Endodermal cell (in vitro differentiated cells): ENCODE results near the gene TTC31. TPM values are rescaled to one million over a fixed set of nuclear protein-coding genes. Genes with fewer than 3 reads are reported as not detected.
A peak's percentile ranks its signal among the peaks of the same experiment; 100 is the strongest.
"Not testable (repeated sequence)": the region's sequence is repeated elsewhere in the genome, so short reads cannot be mapped to it uniquely, and the experiment has no call there.

ENCODE experiments used
- DNase-seq: peaks from one replicate; pipeline ENCODE4 v3.0.0-alpha.2; 2017
- H3K27ac ChIP-seq: 2 replicates; pipeline ENCODE4 v1.5.1; 2013; ENCODE audit warnings: mild to moderate bottlenecking, low read depth, low read length, moderate library complexity
- H3K27me3 ChIP-seq: 2 replicates; pipeline ENCODE4 v1.6.1; 2013; ENCODE audit warnings: mild to moderate bottlenecking, low read length, moderate library complexity; ENCODE audit not compliant: insufficient read depth, control insufficient read depth, poor library complexity, severe bottlenecking
- H3K36me3 ChIP-seq: 2 replicates; pipeline ENCODE4 v1.7.0; 2013; ENCODE audit warnings: mild to moderate bottlenecking, low read length, moderate library complexity; ENCODE audit not compliant: control insufficient read depth, insufficient read depth
- H3K4me1 ChIP-seq: one replicate; pipeline ENCODE4 v1.7.0; 2013; ENCODE audit warnings: low read length; ENCODE audit not compliant: control insufficient read depth, insufficient read depth
- H3K4me3 ChIP-seq: 2 replicates; pipeline ENCODE4 v1.5.1; 2013; ENCODE audit warnings: mild to moderate bottlenecking, low read length, moderate library complexity
- H3K9ac ChIP-seq: 2 replicates; pipeline ENCODE4 v1.6.1; 2013; ENCODE audit warnings: mild to moderate bottlenecking, low read length, moderate library complexity; ENCODE audit not compliant: poor library complexity, severe bottlenecking; ENCODE audit errors: extremely low read depth
- H3K9me3 ChIP-seq: 2 replicates; pipeline ENCODE4 v1.6.1; 2013; ENCODE audit warnings: mild to moderate bottlenecking, low read length, moderate library complexity; ENCODE audit not compliant: control insufficient read depth
- H3K27ac Mint-ChIP-seq: 2 replicates; pipeline ENCODE4 v1.8.0; 2020; ENCODE audit warnings: mixed read lengths
- H3K27me3 Mint-ChIP-seq: 2 replicates; pipeline ENCODE4 v1.8.0; 2021; ENCODE audit warnings: mild to moderate bottlenecking, mixed read lengths; ENCODE audit not compliant: insufficient read depth
- H3K36me3 Mint-ChIP-seq: 2 replicates; pipeline ENCODE4 v1.8.0; 2020; ENCODE audit warnings: low read depth, mixed read lengths
- H3K4me1 Mint-ChIP-seq: 2 replicates; pipeline ENCODE4 v1.8.0; 2020; ENCODE audit warnings: mixed read lengths
- H3K4me3 Mint-ChIP-seq: 2 replicates; pipeline ENCODE4 v1.8.0; 2020; ENCODE audit warnings: mild to moderate bottlenecking, moderate library complexity, mixed read lengths
- H3K9me3 Mint-ChIP-seq: 2 replicates; pipeline ENCODE4 v1.8.0; 2020; ENCODE audit warnings: mild to moderate bottlenecking, mixed read lengths
- WGBS, 2 experiments: methylation state at CpG; one replicate each; pipeline versions ENCODE4 v1.1.5 to v1.1.7; 2013; ENCODE audit warnings: missing lambda C conversion rate in 2 of 2, mixed read lengths in 1 of 2; ENCODE audit not compliant: insufficient coverage in 1 of 2, insufficient read length in 1 of 2; 5-methylcytosine and 5-hydroxymethylcytosine counted together
- total RNA-seq, 2 donors: library from RNA; stranded (reverse); fragmentation: NEBNext Ultra II Directional in 1 of 2; extraction: Animal tissue kit (Norgen Biotek cat#: 25700) in 1 of 2; gene quantifications; 2 replicates in 1 of 2; 3 replicates in 1 of 2; pipeline ENCODE4 v1.2.1, GENCODE V29; 2021
- TF ChIP-seq, protein P1 (sequence below): fragments of 200-600 bp; sonication (generic); conservative IDR thresholded peaks from 2 replicates; pipeline ENCODE4 v1.5.0; 2021; ENCODE audit warnings: antibody characterized with exemption, mild to moderate bottlenecking

Gene TTC31
- total RNA-seq, 2 donors from 2014 or later, result 31.5 to 32.4 TPM

DNA sequence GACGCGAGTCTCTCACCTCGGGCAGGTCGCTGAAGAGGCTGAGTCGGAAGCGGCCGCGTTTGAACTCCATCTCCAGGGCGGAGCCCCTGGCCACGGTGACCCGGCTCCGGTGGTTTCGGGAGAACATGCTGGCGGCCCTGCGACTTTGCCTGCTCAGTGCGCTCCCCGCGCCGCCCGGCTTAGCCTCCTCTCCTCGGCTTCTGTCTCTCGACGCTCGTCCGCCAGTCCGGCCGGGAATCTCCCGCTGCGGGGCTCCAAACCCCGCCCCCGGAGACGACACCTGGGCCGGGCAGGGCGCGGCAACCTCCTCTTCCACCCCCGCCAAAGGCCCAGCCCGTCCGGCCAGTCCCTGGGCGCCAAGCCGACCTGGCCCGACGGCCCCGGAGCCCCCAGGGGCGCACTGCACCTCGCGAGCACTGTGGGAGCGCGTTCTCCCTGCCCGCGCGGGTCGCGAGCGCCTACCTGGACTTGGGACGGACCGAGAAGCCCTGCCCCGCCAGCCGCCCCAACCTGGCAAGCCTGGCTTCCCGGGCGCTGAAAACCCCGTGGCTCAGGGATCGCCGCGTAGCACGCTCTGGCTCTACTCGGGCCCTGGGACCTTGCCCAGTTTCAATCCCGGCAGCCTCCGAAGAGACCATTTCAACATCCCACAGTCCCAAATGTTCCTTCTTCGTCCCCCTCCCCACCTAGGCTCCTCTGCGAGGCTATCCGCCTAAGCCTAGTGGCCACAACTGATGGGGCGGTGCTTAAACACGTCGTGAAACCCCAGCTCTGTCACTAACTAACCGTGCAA is 41.0 kb upstream of the TTC31 start, which contains the start of gene RTKN:
RTKN (minus strand) TSS at position 248 of the 793 bp plus-strand sequence; CDS start at position 127, 121 bp downstream.
- Histone ChIP-seq H3K4me3 (peak within 1 kb of the TSS; percentile 96), H3K9ac (peak within 1 kb of the TSS; percentile 95), H3K9me3 (no peaks in the 10 kb centered on the region), H3K36me3 (peaks cover 27% of the 10 kb centered on the region), H3K4me1 (peaks cover 12% of the 10 kb centered on the region), H3K27ac (peak within 1 kb of the TSS; percentile 98), H3K27me3 (no peaks in the 10 kb centered on the region)
- no peaks in the 10 kb centered on the region for H3K9me3 Mint-ChIP-seq
- H3K4me1 Mint-ChIP-seq, result peaks cover 35% of the 10 kb centered on the region
- TF ChIP-seq, protein P1, sequence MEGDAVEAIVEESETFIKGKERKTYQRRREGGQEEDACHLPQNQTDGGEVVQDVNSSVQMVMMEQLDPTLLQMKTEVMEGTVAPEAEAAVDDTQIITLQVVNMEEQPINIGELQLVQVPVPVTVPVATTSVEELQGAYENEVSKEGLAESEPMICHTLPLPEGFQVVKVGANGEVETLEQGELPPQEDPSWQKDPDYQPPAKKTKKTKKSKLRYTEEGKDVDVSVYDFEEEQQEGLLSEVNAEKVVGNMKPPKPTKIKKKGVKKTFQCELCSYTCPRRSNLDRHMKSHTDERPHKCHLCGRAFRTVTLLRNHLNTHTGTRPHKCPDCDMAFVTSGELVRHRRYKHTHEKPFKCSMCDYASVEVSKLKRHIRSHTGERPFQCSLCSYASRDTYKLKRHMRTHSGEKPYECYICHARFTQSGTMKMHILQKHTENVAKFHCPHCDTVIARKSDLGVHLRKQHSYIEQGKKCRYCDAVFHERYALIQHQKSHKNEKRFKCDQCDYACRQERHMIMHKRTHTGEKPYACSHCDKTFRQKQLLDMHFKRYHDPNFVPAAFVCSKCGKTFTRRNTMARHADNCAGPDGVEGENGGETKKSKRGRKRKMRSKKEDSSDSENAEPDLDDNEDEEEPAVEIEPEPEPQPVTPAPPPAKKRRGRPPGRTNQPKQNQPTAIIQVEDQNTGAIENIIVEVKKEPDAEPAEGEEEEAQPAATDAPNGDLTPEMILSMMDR, result peak; percentile 25
- WGBS, 2 experiments, result 1 to 3% methylated on average over 12 to 75 of the region's 75 CpGs
- H3K36me3 Mint-ChIP-seq, result peaks cover 18% of the 10 kb centered on the region
- no peaks in the 10 kb centered on the region for H3K27me3 Mint-ChIP-seq
- peak within 1 kb of the TSS; percentile 96 for H3K4me3 Mint-ChIP-seq
- peak; percentile 94 for DNase-seq
- H3K27ac Mint-ChIP-seq, result peak within 1 kb of the TSS; percentile 99

- Histone ChIP-seq H3K36me3 (peaks cover 19% of the 10 kb centered on the region), H3K4me3 (peak overlapping the region; percentile 96), H3K4me1 (peaks cover 12% of the 10 kb centered on the region), H3K9ac (peak overlapping the region; percentile 95)
- not testable (repeated sequence) for H3K9me3 Mint-ChIP-seq, H3K27me3 ChIP-seq, H3K27me3 Mint-ChIP-seq, H3K27ac ChIP-seq, DNase-seq, H3K9me3 ChIP-seq
- Mint-ChIP-seq H3K36me3 (peaks cover 14% of the 10 kb centered on the region), H3K4me3 (peak overlapping the region; percentile 96), H3K4me1 (peaks cover 27% of the 10 kb centered on the region), H3K27ac (peak overlapping the region; percentile 99)
- 76 to 86% methylated on average over 7 to 16 of the region's 16 CpGs for WGBS, 2 experiments
These were observed 40.2 kb upstream of the TTC31 start for GRCh38 chr2:74442483-74443297.

GRCh38 chr2:74444498-74445318 is 38.2 kb upstream of the TTC31 start:
- TF ChIP-seq, protein P1, result no peak
- no peaks in the 10 kb centered on the region for H3K27me3 Mint-ChIP-seq
- Histone ChIP-seq H3K9me3 (no peaks in the 10 kb centered on the region), H3K36me3 (no peaks in the 10 kb centered on the region), H3K27ac (no peak overlapping the region), H3K4me1 (no peaks in the 10 kb centered on the region), H3K9ac (no peak overlapping the region), H3K4me3 (no peak overlapping the region), H3K27me3 (no peaks in the 10 kb centered on the region)
- WGBS, 2 experiments, result 83 to 97% methylated on average over 3 to 4 of the region's 5 CpGs
- H3K4me1 Mint-ChIP-seq, result peaks cover 7% of the 10 kb centered on the region
- H3K9me3 Mint-ChIP-seq, result no peaks in the 10 kb centered on the region
- no peak for DNase-seq
- no peak overlapping the region for H3K4me3 Mint-ChIP-seq
- no peak overlapping the region for H3K27ac Mint-ChIP-seq
- no peaks in the 10 kb centered on the region for H3K36me3 Mint-ChIP-seq
